HepG2 (cell line): ENCODE results near the gene HCRTR1. TPM values are rescaled to one million over a fixed set of nuclear protein-coding genes. Genes with fewer than 3 reads are reported as not detected.

Source experiments
- ATAC-seq: fragments of 200-7000 bp; cut with Tn5 transposase; 3 replicates; pipeline ENCODE4 v1.9.1; 2020; ENCODE audit warnings: mild to moderate bottlenecking, moderate library complexity
- BruUV-seq: library from RNA; stranded (reverse); fragments of 400-500 nt; replicated peaks from 2 replicates; lab custom pipeline; 2021; lab: Mats Ljungman, UMichigan
- CTCF ChIA-PET: fragments of 300-600 bp; formaldehyde crosslinking; extraction: SDS; loops from one replicate; lab custom pipeline; 2021; ENCODE audit warnings: low total read pairs, inconsistent platforms, low intra/inter-chr PET ratio; lab: Yijun Ruan, JAX
- POLR2A ChIA-PET: fragments of 350-600 bp; sonication (Branson Sonifier 250); formaldehyde crosslinking; loops from one replicate; lab custom pipeline; 2020; ENCODE audit warnings: antibody characterized with exemption, inconsistent platforms; lab: Yijun Ruan, JAX
- DNase-seq: peaks from one replicate; pipeline ENCODE4 v3.0.0-alpha.2; 2015; ENCODE audit warnings: low spot score
- FAIRE-seq: peaks from 3 replicates; lab custom pipeline; 2011; peaks lifted over from hg19 to GRCh38; lab: Jason Lieb, UNC
- H2AFZ ChIP-seq: one replicate; pipeline ENCODE4 v1.6.1; 2011; ENCODE audit warnings: low read length, inconsistent platforms
- H3K27ac ChIP-seq: fragments of 300-600 bp; 3 replicates; pipeline ENCODE4 v1.8.0; 2011; ENCODE audit warnings: mixed run types, mild to moderate bottlenecking, mixed read lengths, low read length, inconsistent platforms; ENCODE audit not compliant: insufficient read depth; ENCODE audit errors: extremely low read length
- H3K27me3 ChIP-seq, 2 experiments: fragments of 200-600 bp in 1 of 2; 2 replicates in 1 of 2; 3 replicates in 1 of 2; pipeline versions ENCODE4 v1.6.0 to v1.8.0; 2011; ENCODE audit warnings: low read length in 2 of 2, mild to moderate bottlenecking in 2 of 2, moderate library complexity in 2 of 2, inconsistent platforms in 1 of 2; ENCODE audit not compliant: insufficient read depth in 2 of 2, control insufficient read depth in 1 of 2
- H3K36me3 ChIP-seq, 2 experiments: fragments of 200-600 bp in 1 of 2; replicated peaks in 1 of 2; 2 replicates in 1 of 2; 3 replicates in 1 of 2; pipeline versions ENCODE4 v1.5.1 to v1.8.0; 2011; ENCODE audit warnings: low read length in 2 of 2, inconsistent platforms in 1 of 2; ENCODE audit not compliant: insufficient read depth in 2 of 2, control insufficient read depth in 1 of 2
- H3K4me1 ChIP-seq: 2 replicates; pipeline ENCODE4 v1.5.1; 2012; ENCODE audit warnings: low read length, inconsistent platforms; ENCODE audit not compliant: insufficient read depth
- H3K4me2 ChIP-seq: 2 replicates; pipeline ENCODE4 v1.6.0; 2011; ENCODE audit warnings: low read depth, low read length, inconsistent platforms
- H3K4me3 ChIP-seq, 3 experiments: fragments of 200-600 bp in 1 of 3; sonication (generic), shearing (Covaris generic) in 1 of 3; replicated peaks in 1 of 3; 2 replicates each; pipeline ENCODE4 v1.5.1; 2011 to 2016; ENCODE audit warnings: low read length in 3 of 3, inconsistent platforms in 2 of 3, low read depth in 2 of 3, mild to moderate bottlenecking in 2 of 3, control low read depth in 1 of 3, mixed read lengths in 1 of 3; ENCODE audit not compliant: insufficient read depth in 1 of 3
- H3K79me2 ChIP-seq: one replicate; pipeline ENCODE4 v1.6.1; 2011; ENCODE audit warnings: low read length, inconsistent platforms; ENCODE audit not compliant: insufficient read depth
- H3K9ac ChIP-seq: 2 replicates; pipeline ENCODE4 v1.6.0; 2011; ENCODE audit warnings: mild to moderate bottlenecking, low read depth, low read length, inconsistent platforms; ENCODE audit not compliant: insufficient read depth
- H3K9me3 ChIP-seq: 2 replicates; pipeline ENCODE4 v1.5.1; 2012; ENCODE audit warnings: mild to moderate bottlenecking, low read length
- H4K20me1 ChIP-seq: 2 replicates; pipeline ENCODE4 v1.6.0; 2011; ENCODE audit warnings: inconsistent platforms, mild to moderate bottlenecking, low read length, moderate library complexity; ENCODE audit not compliant: insufficient read depth
- ATF5 ChIP-seq: sonication (generic); formaldehyde crosslinking; IDR thresholded peaks from 2 replicates; pipeline ENCODE4 v1.4.0; 2020; ENCODE audit warnings: mild to moderate bottlenecking, low read depth, missing genetic modification reagents
- CC2D1A ChIP-seq: sonication (generic); formaldehyde crosslinking; IDR thresholded peaks from 2 replicates; pipeline ENCODE4 v1.8.1; 2023; ENCODE audit warnings: mild to moderate bottlenecking, missing genetic modification reagents
- HNRNPK ChIP-seq: fragments of 200-400 bp; formaldehyde crosslinking; IDR thresholded peaks from 2 replicates; pipeline ENCODE4 v1.6.1; 2018; ENCODE audit warnings: low read length, low read depth, moderate library complexity, mild to moderate bottlenecking; ENCODE audit not compliant: poor library complexity, severe bottlenecking
- KLF12 ChIP-seq: sonication (generic); formaldehyde crosslinking; IDR thresholded peaks from 2 replicates; pipeline ENCODE4 v1.4.0; 2020; ENCODE audit warnings: missing genetic modification reagents, borderline replicate concordance
- PLSCR1 ChIP-seq: sonication (generic); formaldehyde crosslinking; IDR thresholded peaks from 2 replicates; pipeline ENCODE4 v1.5.0; 2020; ENCODE audit warnings: missing genetic modification reagents, mild to moderate bottlenecking, borderline replicate concordance
- RBFOX2 ChIP-seq: fragments of 200-400 bp; formaldehyde crosslinking; IDR thresholded peaks from 2 replicates; pipeline ENCODE4 v1.6.1; 2017; ENCODE audit warnings: low read depth, mild to moderate bottlenecking, low read length
- REL ChIP-seq: sonication (generic); formaldehyde crosslinking; conservative IDR thresholded peaks from 2 replicates; pipeline ENCODE4 v1.8.0; 2022; ENCODE audit warnings: mild to moderate bottlenecking, missing genetic modification reagents, moderate library complexity
- TGIF2 ChIP-seq: IDR thresholded peaks from 2 replicates; pipeline ENCODE4 v1.6.1; 2016; ENCODE audit warnings: control low read depth, missing compliant biosample characterization
- XBP1 ChIP-seq: sonication (generic); formaldehyde crosslinking; IDR thresholded peaks from 2 replicates; pipeline ENCODE4 v1.5.0; 2020; ENCODE audit warnings: missing genetic modification reagents
- ZMYM2 ChIP-seq: sonication (generic); formaldehyde crosslinking; IDR thresholded peaks from 2 replicates; pipeline ENCODE4 v1.8.0; 2022; ENCODE audit warnings: mild to moderate bottlenecking, missing genetic modification reagents
- ZNF138 ChIP-seq: sonication (generic); formaldehyde crosslinking; IDR thresholded peaks from 2 replicates; pipeline ENCODE4 v1.5.0; 2020; ENCODE audit warnings: mild to moderate bottlenecking, low read depth, missing genetic modification reagents
- ZNF264 ChIP-seq: sonication (generic); formaldehyde crosslinking; IDR thresholded peaks from 2 replicates; pipeline ENCODE4 v1.4.0; 2020; ENCODE audit warnings: missing genetic modification reagents
- ZNF431 ChIP-seq: sonication (generic); formaldehyde crosslinking; IDR thresholded peaks from 2 replicates; pipeline ENCODE4 v1.9.0; 2022; ENCODE audit warnings: missing genetic modification reagents, low read depth, mild to moderate bottlenecking, borderline replicate concordance
- ZNF567 ChIP-seq: sonication (generic); formaldehyde crosslinking; IDR thresholded peaks from 2 replicates; pipeline ENCODE4 v1.8.1; 2023; ENCODE audit warnings: mild to moderate bottlenecking, missing genetic modification reagents, borderline replicate concordance
- WGBS: methylation state at CpG from one replicate; pipeline ENCODE4 v1.1.6; 2017; ENCODE audit warnings: low lambda C conversion rate; 5-methylcytosine and 5-hydroxymethylcytosine counted together
- in situ Hi-C: cut with HindIII; loops from 2 replicates; pipeline ENCODE4 v1.10.0; 2017; ENCODE audit warnings: low pct_unique_long_range_greater_than_20kb; ENCODE audit not compliant: extremely low pct_ligation_motif_present
- intact Hi-C: fragments of 100-400 bp; cut with micrococcal nuclease; formaldehyde crosslinking; loops from one replicate; pipeline ENCODE4 v1.10.0; 2022; ENCODE audit not compliant: unreplicated experiment
- polyA plus RNA-seq, 8 experiments: library from polyadenylated mRNA; depleted of rRNA in 3 of 8; stranded (reverse) in 7 of 8; unstranded in 1 of 8; fragments of >200 nt; fragmentation: Illumina TruSeq in 4 of 8; extraction: Trizol in 4 of 8; gene quantifications; 2 replicates each; pipeline versions ENCODE4 v1.2.1 to v1.2.3, GENCODE V29; 2011 to 2016; ENCODE audit warnings: low read depth in 4 of 8, missing spikeins in 1 of 8, mixed read lengths in 1 of 8; ENCODE audit not compliant: insufficient read depth in 1 of 8
- total RNA-seq, 5 experiments: library from RNA; depleted of rRNA; stranded (reverse); fragments of >200 nt; fragmentation: Illumina TruSeq; extraction: Trizol; gene quantifications; 2 replicates each; pipeline ENCODE4 v1.2.3, GENCODE V29; 2016; ENCODE audit warnings: low read depth in 1 of 5

The HCRTR1 gene
- total and polyA plus RNA-seq, 2 of the 13 experiments (the other 11 are each of a cell fraction or from before 2014, with no cell fraction given): not detected

- DNase-seq: no peak
- no peak overlapping the region for H3K27ac ChIP-seq
- in situ Hi-C loops (no loop called here), intact Hi-C loops (no loop called here)
- H3K79me2 ChIP-seq: no peaks in the 10 kb centered on the region
- no peaks in the 10 kb centered on the region for H3K36me3 ChIP-seq
- ATAC-seq: no peak
- no TSS peak for BruUV-seq
- H2AFZ ChIP-seq: no peak overlapping the region
- no peaks in the 10 kb centered on the region for H3K27me3 ChIP-seq
- CTCF ChIA-PET: no interaction called here
- no peak overlapping the region for H3K4me3 ChIP-seq
- no peaks in the 10 kb centered on the region for H3K9me3 ChIP-seq
- no peak for FAIRE-seq
- POLR2A ChIA-PET: no interaction called here
- no peak overlapping the region for H3K4me2 ChIP-seq
- 86% methylated on average over 9 of the region's 9 CpGs for WGBS
- H4K20me1 ChIP-seq: no peaks in the 10 kb centered on the region
- no peak for TF ChIP-seq KLF12 (CRISPR knock-in tag)
- no peak for TF ChIP-seq RBFOX2
- TF ChIP-seq REL (CRISPR knock-in tag): no peak
- no peak for TF ChIP-seq ZMYM2 (CRISPR knock-in tag)
- TF ChIP-seq ZNF264 (CRISPR knock-in tag): no peak
- no peak for TF ChIP-seq ATF5 (CRISPR knock-in tag)
- TF ChIP-seq TGIF2 (CRISPR knock-in tag): no peak
- no peak for TF ChIP-seq PLSCR1 (CRISPR knock-in tag)
- no peak for TF ChIP-seq ZNF567 (CRISPR knock-in tag)
- TF ChIP-seq XBP1 (CRISPR knock-in tag): no peak
- no peak for TF ChIP-seq ZNF431
- no peak for TF ChIP-seq ZNF138 (CRISPR knock-in tag)
- TF ChIP-seq CC2D1A (CRISPR knock-in tag): no peak
- no peak for TF ChIP-seq HNRNPK
- TF ChIP-seq, all 625 proteins: peak for 0
- H3K4me1 ChIP-seq: no peaks in the 10 kb centered on the region
- no peak overlapping the region for H3K9ac ChIP-seq
Observed at GRCh38 chr1:31673433-31673832, 55.9 kb downstream of the HCRTR1 start.
